Stimulated activated CD8-positive, alpha-beta memory T cell treated with anti-CD3 and anti-CD28 coated beads, Interleukin-15, amount 100 ng/mL, for 48 hours (primary cell): ENCODE measurements around the gene MARVELD1.

Experiments
- DNase-seq, 2 donors: peaks; one replicate each; pipeline ENCODE4 v3.0.0-alpha.2; 2020; ENCODE audit warnings: low read depth in 2 of 2

Gene MARVELD1

GRCh38 chr10:97755718-97756117 is 42.2 kb downstream of the MARVELD1 start:
- DNase-seq: no peak

DNA sequence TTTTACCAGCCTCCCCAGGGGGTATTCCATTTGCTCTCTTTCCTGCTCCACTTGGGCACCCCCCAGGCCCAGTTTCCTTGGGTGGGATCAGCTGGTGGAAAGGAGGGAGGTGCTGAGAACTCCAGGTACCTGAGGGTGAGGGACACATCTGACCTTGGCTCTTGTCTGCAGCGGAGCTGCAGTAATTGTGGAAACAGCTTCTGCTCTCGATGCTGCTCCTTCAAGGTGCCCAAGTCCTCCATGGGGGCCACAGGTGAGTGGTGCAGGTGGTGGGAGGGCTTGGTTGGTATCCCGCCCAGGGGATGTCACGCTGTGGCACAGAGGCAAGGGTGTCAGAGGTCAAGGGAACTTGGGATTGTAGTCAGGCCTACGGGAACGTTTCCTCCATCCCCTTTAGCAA is 43.9 kb downstream of the MARVELD1 start:
- no peak for DNase-seq

GRCh38 chr10:97759158-97759887 is 45.8 kb downstream of the MARVELD1 start:
- peak in 1 of 2 donors; percentile 11 for DNase-seq

GRCh38 chr10:97759946-97760345 is 46.4 kb downstream of the MARVELD1 start:
- no peak for DNase-seq

DNA sequence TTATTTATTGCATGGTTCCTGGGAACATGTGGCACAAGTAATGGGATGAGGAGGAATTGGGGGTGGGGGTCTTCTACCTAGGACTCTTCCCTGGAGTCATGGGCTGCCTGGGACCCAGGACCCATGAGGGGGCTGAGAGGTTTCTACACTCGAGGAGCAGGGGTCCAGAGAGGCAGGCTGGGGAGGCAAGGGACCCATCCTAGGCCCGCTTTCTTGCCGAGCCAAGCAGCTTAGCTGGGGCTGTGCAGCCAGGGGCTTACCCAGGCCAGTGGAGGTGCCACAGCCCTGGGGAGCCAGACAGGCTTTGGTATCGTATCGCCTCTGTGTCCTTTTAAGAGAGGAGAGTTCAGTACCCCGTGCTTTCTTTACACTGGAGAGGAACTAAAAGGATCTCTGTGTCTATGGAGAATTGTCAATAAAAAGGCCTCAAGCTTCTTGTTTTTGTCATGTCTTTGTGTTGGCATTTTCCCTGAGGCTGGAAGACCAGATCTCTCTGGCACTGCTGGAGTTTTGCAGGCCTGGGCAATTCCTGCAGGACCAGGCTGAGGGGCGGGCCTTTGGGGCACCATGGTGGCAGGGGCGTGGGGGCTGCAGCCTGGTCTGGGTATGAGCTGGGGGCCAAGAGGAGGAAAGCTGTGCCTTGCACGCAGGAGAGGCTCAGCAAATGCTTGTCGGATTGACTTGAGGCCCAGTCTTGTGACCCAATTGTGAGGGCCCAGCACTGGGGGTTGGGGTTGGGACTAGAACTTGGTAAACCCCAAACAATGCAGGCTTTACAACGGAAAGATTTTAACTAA is 47.1 kb downstream of the MARVELD1 start:
- no peak for DNase-seq

- no peak for DNase-seq
Observed at GRCh38 chr10:97761331-97761865, 47.9 kb downstream of the MARVELD1 start.

DNA sequence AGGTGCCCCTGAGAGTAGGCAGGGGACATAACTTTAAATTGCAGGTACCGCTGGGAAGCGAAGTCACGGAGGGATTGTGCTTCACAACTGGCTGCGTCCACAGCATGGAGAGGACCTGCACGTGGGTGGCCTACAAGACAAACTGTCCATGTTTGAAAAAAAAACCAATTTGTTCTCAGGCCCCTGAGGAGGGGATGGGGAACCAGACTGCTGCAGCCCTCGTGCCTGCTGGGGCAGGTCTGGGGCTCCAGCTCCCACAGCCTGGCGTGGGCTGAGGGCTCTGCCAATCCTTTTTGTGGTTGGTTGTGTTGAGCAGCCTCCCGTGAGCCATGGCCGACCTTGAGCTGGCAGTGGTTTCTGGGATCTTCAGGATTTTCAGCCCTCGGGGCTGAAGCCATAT is 48.5 kb downstream of the MARVELD1 start:
- DNase-seq: no peak

GRCh38 chr10:97762816-97763215 is 49.3 kb downstream of the MARVELD1 start:
- no peak for DNase-seq

DNA sequence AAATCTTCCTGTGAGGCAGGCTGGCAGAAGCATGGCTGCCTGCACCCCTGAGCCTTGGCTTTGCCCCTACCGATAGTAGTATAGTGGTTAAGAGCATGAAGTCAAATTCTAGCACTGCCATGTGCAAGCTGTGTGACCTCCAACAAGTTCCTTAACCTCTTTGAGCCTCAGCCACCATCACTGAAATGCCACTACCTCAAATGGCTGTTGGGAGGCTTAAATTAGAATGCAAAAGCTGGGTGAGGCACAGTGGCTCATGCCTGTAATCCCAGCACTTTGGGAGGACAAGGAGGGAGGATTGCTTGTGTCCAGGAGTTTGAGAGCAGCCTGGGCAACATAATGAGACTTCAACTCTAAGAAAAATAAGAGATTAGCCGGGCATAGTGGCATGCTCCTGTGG is 49.9 kb downstream of the MARVELD1 start:
- no peak for DNase-seq

- DNase-seq: no peak
Observed at GRCh38 chr10:97763947-97764346, 50.4 kb downstream of the MARVELD1 start.

- no peak for DNase-seq
Observed at GRCh38 chr10:97764519-97764931, 51.0 kb downstream of the MARVELD1 start.

DNA sequence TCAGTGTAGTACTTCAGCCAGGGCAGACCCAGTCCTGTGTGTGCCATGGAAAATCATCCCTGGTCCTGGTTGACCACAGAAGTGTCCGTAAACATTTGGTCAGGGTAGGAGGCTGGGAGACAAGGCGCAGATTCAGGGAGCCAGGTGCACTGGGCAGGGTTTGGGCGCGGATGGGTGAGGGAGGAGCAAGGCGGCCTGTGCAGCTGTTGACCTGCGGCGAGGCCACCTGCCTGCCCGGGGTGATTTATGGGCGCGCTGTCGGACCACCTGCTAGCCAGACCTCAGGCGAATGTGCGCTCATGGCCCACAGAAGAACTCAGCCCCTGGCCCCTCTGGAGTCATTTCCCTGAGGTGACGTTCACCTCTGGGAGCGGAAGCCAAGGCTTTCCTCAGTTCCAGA is 51.7 kb downstream of the MARVELD1 start:
- DNase-seq: no peak

GRCh38 chr10:97766106-97766810 is 52.7 kb downstream of the MARVELD1 start:
- no peak for DNase-seq

DNA sequence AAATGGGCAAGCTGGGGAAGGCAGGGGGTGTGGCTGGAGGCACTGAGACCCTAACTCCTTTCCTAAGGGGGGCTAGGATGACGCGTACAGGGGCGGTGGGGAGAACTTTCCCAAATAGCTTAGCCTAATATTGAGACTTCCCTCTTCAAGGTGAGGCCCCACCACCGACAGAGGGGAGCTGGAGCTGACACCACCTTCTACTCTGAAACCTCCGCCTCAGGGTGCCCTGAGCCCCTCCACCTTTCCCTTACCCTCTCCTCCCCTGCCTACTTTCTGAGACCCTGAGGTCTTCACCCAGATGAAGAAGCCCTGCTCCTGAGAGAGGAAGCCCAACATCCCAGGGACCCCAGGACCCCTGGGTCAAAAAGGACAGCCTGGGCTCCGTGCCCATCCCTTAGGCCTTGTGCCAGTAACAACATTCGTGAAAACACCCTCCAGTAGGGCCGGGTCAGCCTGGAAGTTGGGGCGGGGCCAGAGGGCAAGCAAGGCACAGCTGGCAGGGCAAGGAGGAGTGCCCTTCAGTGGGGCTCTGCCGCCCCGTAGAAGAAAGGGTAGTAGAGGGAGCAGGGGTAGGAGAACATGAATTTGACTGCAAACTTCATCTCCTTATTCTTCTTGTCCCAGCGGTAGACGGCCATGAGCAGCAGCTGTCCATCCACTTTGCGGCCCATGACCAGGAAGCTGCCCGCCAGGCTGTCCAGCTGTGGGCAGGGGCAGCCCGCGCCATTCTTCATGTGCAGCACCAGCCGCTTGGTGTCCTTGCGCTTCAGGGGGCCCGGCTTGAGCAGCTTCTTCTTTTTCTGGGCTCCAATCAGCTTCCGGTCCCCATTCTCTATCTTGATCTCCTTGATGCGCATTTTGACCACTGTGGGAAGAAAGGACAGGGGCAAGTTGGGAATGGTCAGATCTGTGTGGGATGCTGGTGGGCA is 53.7 kb downstream of the MARVELD1 start:
- no peak for DNase-seq
